NCI-H2171 (cell line): Measurements from ENCODE around the gene CFAP52.
"Not testable (repeated sequence)": the region's sequence is repeated elsewhere in the genome, so short reads cannot be mapped to it uniquely, and the experiment has no call there.

Source experiments
- DNase-seq: peaks from one replicate; lab custom pipeline; 2025; lab: John Stamatoyannopoulos, UW

The CFAP52 gene

DNA sequence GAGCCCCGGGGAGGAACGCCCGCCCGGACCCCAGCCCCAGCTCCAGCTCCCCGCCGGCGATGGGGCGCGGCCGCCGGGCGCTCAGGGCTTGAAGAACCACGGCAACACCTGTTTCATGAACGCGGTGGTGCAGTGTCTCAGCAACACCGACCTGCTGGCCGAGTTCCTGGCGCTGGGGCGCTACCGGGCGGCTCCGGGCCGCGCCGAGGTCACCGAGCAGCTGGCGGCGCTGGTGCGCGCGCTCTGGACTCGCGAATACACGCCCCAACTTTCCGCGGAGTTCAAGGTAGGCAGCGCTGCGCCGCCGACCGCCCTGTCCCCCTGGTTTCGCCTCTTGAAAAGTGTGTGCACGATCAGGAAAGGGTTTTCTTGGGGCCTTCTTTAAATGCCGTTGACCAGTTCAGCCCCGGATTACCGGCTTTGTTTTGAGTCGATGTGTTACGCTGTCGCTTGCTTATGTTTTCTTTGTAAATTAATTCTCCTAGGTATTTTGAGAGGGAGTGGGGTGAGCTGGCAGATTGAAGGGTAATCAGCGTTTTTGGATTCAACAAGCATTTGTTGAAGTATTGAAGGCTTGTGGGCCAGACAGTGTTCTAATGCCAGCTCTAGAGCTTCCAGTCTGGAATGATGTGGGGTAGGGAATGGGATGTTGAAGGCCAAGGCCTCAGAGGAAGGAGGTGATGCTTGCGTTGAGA is 69.6 kb downstream of the CFAP52 start:
- no peak for DNase-seq

DNA sequence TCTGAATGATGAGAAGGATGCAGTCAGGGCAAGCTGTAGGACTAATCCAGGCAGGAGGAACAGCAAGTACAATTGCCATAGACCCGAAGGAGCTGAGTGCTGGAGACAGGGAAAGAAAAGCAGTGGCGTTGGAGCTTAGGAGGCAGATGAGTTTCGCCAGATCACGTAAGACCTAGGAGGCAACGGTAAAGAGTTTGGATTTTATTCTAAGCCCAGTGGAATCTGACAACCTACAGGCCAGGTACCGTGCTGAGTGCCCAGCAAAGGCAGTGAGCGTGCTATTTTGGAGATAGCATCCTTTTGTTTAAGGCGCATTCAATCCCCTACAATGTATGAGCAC is 70.1 kb downstream of the CFAP52 start:
- DNase-seq: no peak

DNA sequence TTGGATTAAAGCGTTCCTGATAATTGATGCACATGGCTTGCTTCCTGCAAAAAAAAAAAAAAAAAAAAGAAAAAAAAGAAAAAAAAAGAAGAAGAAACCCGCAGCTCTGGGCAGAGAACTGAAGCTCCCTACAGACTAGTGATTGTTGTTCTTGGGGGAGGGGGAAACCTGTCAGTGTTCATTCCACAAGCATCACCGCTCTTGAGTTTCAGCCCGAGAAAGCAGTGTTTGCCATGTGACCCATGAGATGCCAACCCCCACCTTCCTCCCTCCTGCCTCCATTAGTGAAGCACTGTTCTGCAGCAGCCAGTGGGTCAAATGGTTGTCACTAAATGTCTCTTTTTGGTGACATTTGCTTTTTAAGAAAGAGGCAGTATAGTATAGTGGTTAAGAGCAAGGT is 70.6 kb downstream of the CFAP52 start:
- DNase-seq: no peak

DNA sequence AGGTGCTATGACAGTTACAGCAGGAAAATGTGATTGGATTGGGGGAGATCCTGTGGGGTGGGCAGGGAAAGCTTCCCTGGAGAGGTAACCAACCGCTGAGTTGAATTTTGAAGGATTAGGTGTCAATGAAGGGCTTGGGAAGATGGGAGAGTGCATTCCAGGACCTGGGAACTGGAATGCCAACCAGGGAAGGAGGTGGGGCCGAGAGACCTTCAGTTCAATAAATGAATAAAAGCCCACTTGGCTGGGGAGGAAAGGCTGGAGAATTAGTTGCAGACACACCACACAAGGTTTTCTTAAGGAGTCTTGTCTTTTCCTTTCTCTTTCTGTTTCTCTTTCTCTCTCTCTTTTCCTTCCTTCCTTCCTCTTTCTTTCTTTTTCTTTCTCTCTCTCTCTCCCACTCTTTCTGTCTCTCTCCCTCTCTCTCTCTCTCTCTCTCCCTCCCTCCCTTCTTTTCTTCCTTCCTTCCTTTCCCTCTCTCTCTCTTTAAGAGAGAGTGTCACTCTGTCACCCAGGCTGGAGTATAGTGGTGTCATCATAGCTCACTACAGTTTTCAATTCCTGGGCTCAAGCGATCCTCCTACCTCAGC is 72.2 kb downstream of the CFAP52 start:
- no peak for DNase-seq

DNA sequence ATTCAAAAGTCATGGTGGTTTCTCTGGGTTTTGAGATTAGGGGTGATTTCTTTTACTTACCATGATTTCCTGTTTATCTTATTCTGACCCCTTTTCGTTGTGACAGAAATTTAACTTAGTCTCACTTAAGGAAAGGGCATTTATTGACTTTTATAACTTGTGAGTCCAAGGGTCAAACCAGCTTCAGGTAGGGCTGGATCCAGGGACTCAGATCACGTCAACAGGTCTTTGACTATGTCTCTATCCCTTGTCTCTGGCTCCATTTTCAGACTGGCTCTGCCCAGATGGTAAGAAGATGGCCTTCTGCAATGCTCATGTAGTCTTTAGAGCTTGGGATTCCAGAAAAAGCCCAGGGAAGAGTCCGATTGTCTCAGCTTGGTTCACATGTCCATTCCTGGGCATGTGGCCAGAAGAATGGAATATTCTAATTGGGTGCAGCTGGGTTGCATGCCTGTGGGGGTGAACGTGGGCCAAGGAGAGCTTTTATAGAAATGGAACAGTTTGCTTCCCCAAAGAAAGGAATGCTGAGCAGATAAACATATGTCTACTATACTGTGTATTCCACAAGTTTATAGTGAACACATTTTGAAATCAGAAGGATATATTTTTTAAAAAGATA is 82.3 kb downstream of the CFAP52 start:
- DNase-seq: no peak

DNA sequence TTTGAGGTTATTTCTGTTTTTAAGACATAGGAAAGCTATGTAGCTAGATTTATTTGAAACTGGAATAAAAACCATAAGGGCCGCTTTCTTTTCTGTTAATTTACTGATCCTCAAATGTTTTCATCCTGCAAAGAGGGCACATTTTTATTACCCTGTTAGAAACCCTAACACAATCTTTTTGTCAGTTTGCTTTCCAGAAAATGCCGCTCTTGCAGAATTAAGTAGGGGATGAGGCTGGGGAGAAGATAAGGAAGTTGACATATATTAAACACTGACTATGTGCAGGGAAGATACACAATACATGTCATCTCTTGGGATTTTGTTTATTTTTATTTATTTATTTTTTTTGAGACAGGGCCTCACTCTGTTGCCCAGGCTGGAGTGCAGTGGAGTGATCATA is 84.6 kb downstream of the CFAP52 start:
- DNase-seq: no peak

DNA sequence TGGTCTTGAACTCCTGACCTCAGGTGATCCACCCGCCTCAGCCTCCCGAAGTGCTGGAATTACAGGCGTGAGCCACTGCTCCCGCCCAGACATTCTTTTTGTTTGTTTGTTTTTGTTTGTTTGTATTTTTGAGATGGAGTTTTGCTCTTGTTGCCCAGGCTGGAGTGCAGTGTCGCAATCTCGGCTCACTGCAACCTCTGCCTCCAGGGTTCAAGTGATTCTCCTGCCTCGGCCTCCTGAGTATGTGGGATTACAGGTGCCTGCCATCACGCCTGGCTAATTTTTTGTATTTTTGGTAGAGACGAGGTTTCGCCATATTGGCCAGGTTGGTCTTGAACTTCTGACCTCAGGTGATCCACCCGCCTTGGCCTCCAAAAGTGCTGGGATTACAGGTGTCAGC is 87.1 kb downstream of the CFAP52 start:
- DNase-seq: not testable (repeated sequence)

DNA sequence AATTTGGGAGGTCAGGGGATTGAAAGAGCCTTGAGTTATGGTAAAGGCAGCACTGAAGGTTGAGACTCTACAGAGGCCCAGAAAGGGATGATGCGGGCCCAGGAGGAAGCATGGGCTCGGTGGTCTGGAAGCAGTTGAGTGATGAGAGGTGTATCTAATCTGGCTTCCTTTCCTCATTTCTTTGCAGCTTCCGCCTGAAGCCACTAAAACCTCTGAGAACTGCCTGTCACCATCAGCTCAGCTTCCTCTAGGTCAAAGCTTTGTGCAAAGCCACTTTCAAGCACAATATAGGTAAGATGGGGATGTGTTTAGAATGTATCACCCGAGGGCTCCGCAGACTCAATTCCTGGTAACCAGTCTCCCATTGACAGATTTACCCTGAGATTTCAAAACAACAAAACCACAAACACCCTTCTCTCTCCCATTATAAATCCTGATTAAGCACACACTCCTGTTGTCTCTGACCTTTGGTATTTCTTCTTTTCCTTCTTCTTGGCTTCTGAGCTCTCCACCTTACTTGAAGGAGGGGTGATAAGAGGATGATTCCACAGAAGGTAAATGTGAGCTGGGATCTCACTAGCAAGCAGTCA is 90.1 kb downstream of the CFAP52 start:
- DNase-seq: no peak

DNA sequence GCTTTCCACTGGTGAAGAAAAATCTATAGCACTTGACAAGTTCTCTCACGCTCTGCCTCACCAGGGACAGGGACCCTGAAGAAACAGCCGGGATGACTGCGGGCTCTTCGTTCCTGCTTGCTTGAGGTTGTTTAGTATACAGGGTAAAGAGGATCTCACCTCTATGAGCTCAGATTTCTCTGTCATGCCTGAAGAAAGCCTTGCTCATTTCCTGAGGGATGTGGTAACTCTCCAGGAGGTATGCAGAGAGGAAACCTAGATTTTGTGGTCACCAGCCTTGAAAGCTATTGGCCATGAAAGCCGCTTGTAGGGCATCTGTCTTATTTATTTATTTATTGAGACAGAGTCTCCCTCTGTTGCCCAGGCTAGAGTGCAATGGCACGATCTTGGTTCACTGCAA is 92.1 kb downstream of the CFAP52 start:
- no peak for DNase-seq

DNA sequence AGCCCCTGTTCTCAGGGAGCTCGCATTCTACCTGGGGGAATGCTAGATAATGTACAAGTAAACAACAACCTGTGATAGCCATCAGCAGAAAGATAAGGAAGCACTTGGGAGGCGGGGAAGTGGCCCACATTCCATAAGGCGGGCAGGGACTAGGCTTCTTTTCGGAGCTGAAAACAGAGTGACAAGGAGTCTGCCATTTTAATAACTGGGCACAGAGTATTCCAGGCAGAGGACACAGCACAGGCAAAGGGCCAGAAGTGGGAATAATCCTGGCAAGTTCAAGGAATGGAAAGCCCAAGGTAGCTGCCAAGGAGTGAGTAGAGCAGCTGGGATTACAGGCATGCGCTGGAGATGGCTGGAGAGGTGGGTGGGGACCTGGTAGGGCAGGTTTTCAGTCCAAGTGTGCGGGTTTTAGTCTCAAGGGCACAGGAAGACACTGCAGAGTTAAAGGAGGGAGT is 93.1 kb downstream of the CFAP52 start:
- DNase-seq: no peak

DNA sequence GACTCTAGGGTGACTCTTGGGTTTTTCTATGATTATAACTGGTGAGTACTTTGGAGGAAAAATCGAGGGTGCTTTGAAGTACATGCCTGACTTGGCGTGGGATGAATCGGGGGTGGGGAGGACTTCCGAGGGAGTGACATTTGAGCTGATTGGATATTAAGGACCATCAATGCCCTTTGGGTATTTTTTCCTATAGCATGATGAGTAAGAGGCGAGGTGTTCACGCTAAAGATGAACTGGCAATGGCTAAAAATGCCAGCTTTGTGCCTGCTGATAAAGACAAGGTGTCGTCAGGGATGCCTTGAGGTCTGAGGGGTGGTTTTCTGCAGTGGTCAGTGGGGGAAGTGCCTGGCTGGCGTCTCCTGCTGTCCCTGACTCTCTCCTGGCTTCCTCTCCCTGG is 94.2 kb downstream of the CFAP52 start:
- no peak for DNase-seq

DNA sequence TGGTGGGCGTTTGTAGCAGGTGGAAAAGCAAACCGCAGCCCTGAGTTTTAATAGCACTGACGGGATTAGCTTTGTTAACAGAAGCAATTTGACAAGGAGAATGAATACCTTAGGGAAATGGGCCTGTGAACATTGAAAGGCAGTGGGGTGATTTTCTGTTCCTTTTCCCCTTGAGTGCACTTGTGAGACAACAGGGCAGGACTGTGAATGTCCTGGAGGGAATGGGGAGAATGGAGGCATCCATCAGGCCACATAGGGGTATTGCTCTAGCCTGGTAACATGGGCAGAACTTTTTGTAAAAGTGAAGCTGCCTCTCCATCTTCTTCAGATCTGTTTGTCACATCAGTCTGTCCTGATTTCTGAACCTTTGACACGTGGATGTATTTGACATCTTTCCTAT is 95.1 kb downstream of the CFAP52 start:
- no peak for DNase-seq

DNA sequence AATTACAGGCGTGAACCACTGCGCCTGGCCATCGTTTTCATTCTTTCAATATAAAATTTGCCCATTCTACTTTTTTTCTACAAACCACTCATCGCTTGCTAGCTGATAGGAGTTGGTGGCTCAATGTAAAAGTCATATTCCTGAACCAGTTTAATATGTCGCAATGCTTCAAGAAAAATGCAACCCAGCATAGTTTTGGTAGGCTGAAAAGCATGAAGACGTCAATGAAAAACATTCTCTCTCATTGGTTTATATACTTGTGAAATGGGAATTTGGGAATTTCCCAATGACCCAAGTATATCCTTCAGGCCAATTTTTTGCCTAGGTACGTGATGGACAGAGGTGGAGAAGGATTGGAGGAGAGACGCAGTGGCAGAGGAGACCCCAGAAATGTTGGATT is 95.8 kb downstream of the CFAP52 start:
- DNase-seq: no peak

DNA sequence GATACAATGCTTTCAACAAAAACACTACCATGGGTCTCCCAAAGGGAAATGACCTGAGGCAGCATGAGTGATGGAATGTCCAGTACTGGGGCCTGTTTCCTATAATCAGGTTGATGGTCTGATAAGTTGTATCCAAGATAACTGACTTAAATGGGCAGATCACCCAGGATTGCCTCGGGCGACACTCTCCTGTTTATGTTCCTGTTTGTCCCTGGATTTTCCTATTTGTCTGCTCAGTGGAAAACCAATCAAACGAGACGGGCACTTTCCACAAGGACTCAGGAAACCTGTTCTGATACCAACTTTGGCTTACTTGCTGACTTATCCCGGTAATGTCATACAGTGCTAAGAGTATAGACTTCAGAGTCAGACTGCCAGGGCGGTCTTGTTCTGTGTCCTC is 96.2 kb downstream of the CFAP52 start:
- no peak for DNase-seq

DNA sequence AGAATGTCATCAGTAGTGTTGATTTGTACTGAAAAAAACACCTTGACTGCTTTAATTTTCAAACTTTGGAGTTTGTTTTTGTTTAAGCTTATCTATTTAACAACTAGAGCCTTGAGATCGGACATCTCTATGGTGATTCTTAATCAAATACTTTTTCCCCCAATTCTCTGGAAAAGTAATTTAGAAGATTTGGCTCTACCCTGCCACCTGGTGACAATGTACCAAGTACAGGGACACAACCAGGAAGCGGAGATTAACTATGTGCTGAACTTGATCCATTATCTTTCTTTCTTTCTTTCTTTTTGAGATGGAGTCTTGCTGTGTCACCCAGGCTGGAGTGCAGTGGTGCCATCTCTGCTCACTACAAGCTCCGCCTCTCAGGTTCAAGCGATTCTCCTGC is 99.6 kb downstream of the CFAP52 start:
- no peak for DNase-seq

DNA sequence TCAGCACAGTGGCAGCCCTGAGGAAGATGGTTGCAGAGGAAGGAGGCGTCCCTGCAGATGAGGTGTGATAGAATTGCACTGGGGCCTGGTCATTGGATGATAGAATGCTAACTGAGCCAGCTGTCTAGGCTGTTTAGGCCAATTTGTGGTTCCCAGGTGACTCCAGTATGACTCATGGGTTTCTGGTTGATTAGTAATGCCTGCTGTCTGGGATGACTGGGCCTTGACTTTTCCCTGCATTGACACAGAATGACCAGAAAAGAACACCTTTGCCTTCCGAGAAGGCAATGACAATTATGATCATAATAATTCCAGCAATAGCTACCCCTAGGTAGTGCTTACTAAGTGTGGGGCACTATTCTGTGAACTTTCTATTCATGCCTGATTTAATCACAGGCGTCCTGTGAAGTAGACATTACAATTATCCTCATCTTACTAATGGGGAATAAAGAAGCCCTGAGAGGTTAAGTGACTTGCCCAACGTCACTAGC is 100.4 kb downstream of the CFAP52 start:
- no peak for DNase-seq

DNA sequence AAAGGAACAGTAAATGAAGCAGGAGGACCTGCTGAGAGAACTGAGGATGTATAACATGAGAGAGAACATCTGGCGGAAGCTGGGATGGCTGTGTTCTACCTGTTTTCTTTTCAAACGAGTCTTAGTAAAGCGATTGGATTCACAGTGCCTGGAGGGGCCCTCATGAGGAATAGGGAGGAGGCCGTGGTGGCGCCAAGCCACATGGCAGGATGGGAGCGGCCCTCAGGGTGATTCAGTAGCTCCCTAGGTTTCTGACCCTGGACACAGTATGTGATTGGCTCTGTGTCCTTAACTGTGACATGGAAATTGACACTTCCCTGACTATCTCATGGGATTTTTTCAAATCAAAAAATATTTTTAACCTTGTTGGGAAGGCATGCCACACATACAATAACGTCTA is 101.0 kb downstream of the CFAP52 start:
- DNase-seq: no peak

DNA sequence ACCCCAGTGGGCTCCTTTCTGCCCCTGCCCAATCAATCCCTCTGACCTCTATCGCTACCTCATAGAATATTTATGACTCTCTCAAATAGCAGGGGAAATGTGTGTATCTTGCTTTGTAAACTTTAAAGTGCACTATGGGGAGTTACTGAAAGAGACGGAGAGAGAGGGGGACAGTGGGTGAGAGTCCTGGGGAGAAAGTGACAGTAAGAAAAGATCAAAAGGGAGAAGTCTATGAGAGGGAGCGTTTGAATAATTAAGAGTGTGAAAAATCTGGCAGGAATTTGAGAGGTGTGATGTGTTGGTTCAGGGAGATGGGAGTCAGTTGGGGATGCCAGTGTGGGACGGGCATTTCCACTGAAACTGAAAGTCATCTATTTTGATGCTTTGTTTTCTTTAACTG is 101.5 kb downstream of the CFAP52 start:
- no peak for DNase-seq

DNA sequence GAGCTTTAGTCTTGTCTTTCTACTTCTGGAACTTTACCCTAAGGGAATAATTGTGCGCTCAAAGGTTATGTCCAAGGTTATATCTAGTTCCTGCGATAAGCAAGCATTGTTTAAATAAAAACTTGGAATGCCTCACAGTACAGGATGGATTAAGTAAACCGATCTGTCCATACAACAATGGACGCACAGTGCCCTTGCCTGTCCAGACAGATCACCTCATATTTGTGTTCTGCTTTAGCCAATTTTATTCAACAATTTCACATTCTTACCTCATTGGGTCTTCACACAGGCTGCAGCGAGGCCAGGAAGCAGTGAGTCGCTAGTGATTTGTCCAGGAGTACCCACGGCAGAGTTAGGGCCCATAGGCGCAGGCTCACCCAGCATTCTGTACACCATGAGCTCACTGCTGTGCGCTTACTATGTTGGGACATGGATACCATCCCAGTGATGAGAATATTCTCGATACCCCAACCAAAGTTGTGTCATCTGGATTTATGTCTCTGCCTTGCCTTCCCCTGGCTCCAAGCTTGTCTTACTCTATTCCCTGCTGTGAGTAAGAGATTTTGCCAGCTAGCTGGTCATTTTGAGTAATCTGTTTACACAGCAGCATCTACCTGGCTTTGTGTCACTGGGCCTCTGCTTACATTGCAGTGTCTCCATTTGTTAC is 108.6 kb downstream of the CFAP52 start:
- DNase-seq: no peak
